NCI-H146 treated with DMSO at 0.1 percent for 48 hours (cell line): Measurements from ENCODE around the gene UBAP2.

Experiments used
- DNase-seq: peaks from one replicate; lab custom pipeline; 2025; ENCODE audit not compliant: unreplicated experiment; lab: John Stamatoyannopoulos, UW

UBAP2 gene

DNA sequence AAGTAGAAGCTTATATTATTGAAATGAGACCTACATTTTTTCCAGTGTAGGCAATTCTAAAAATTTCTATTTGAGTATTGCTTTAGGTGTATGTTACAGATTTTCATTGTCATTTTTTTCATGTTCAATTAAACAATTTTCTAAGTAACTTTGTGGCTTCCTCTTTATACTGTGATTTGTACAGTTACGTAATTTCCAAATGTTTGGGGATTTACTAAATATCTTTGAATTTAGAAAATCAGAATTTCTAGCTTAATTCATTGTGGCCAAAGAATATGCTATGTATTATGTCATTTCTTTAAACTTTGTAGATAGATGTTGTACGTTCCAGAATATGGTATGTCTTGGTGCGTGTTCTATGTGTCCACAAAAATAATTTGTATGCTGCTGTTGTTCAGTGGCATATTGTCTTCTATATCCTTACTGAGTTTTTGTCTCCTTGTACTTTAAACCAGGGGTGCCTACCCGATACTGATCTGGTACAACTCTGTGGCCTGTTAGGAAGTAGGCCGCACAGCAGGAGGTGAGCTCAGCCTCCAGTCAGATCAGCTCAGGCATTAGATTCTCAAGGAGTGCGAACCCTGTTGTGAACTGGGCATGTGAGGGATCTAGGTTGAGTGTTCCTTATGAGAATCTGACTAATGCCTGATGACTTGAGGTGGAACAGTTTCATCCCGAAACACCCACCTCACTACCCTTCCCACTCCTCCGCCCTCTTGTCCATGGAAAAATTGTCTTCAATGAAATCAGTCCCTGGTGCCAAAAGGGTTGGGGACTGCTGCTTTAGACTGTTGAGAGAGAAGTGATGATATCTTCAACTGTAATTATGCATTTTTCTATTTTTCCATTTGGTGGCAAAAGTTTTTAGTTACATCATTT, 168.2 kb downstream of the UBAP2 start:
- DNase-seq: no peak

DNA sequence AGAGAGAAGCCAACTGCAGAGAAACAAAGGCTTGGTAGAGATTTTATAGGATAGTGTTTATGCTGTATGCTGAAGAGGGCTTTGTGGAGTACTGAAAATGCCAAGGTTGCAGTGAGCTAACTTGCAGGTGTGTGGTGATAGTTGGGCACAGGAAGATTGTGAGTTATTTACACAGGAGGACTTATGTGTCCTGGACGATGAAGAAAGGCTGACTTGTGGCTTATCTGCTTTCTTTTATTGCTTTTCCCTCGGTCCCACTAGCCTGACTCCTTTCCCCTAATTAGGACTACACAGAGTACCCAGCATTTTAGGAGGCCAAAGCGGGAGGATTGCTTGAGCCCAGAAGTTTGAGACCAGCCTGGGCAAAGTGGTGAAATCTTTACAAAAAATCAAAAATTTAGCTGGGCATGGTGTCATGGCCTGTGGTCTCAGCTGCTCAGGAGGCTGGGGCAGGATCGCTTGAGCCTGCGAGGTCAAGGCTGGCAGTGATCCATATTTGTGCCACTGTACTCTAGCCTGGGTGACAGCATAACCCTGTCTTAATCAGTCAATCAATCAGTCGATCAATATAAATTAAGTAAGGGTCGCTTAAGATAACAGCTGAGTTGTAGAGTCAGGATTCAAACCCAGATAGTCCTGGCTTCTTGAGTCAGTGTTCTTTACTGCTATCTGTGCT, 169.9 kb downstream of the UBAP2 start:
- DNase-seq: no peak

DNA sequence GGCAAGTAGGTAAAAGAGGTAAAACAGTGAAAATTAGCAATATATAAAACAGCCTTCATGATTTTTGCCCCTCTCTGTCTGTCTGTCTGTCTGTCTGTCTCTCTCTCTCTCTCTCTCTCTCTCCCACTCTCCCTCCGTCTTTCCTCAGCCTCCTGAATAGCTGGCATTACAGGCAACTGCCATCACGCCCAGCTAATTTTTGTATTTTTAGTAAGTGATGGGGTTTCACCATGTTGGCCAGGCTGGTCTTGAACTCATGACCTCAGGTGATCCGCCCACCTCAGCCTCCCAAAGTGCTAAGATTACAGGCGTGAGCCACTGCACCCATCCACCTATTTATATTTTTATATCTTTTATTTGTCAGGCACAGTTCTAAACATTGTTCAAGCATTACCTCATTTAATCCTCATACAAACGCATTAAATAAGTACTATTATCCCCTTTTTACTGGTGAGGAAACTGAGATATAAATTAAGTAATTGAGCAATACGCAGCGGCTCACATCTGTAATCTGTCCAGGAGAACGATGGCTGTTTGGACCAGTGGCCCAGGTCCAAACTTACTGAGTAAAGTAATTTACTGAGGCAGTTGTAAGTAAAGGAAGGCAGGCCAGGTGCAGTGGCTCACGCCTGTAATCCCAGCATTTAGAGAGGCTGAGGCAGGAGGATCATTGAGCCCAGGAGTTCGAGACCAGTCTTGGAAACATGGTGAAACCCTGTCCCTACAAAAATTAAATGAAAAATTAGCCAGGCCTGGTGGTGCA, 170.8 kb downstream of the UBAP2 start:
- no peak for DNase-seq
